Cardiac fibroblast (primary cell): ENCODE data around the gene KIFBP.
A peak's percentile ranks its signal among the peaks of the same experiment; 100 is the strongest.

ENCODE experiments used
- DNase-seq, 2 donors: peaks; one replicate each; pipeline versions ENCODE4 v3.0.0 to v3.0.0-alpha.2; 2010; ENCODE audit warnings: low read depth in 2 of 2
- H3K4me3 ChIP-seq, 2 donors: replicated peaks in 1 of 2; 1 replicate in 1 of 2; 2 replicates in 1 of 2; pipeline ENCODE4 v1.5.1; 2011; ENCODE audit warnings: low read depth in 2 of 2, low read length in 2 of 2, mild to moderate bottlenecking in 2 of 2, moderate library complexity in 1 of 2
- CTCF ChIP-seq: IDR thresholded peaks from one replicate; pipeline ENCODE4 v1.5.1; 2011; ENCODE audit warnings: low read depth, mild to moderate bottlenecking, low read length, inconsistent platforms

KIFBP gene

GRCh38 chr10:69057261-69057950 is 68.8 kb downstream of the KIFBP start:
- no peak for TF ChIP-seq CTCF
- no peak for DNase-seq
- no peak overlapping the region for H3K4me3 ChIP-seq

- peak; percentile 56 to 67 for DNase-seq
- no peak overlapping the region for H3K4me3 ChIP-seq
- TF ChIP-seq CTCF: no peak
Measured at GRCh38 chr10:69057951-69058297, 69.3 kb downstream of the KIFBP start.

- no peak for DNase-seq
- no peak for TF ChIP-seq CTCF
- no peak overlapping the region for H3K4me3 ChIP-seq
Measured at GRCh38 chr10:69060127-69060798, 71.7 kb downstream of the KIFBP start.

GRCh38 chr10:69061305-69062161 is 72.9 kb downstream of the KIFBP start:
- peak; percentile 100 for DNase-seq
- peak overlapping the region; percentile 30 to 37 for H3K4me3 ChIP-seq

GRCh38 chr10:69062901-69063300 is 74.3 kb downstream of the KIFBP start:
- TF ChIP-seq CTCF: no peak
- H3K4me3 ChIP-seq: no peak overlapping the region
- no peak for DNase-seq

More at GRCh38 chr10:69061305-69062161, 72.9 kb downstream of the KIFBP start:
- no peak for TF ChIP-seq CTCF

GRCh38 chr10:69064762-69065328 is 76.2 kb downstream of the KIFBP start:
- no peak overlapping the region for H3K4me3 ChIP-seq
- DNase-seq: no peak
- no peak for TF ChIP-seq CTCF
